T-helper 1 cell treated with Interleukin-12 subunit alpha and Interleukin-12 subunit beta and Interleukin-4 antibody, amounts not matched to agents 30 ng/mL and 1 ng/mL, for 36 hours (primary cell): ENCODE measurements around the gene GJB4. TPM values are rescaled to one million over a fixed set of nuclear protein-coding genes. Genes with fewer than 3 reads are reported as not detected.
"Not testable (repeated sequence)": the region's sequence is repeated elsewhere in the genome, so short reads cannot be mapped to it uniquely, and the experiment has no call there.

Experiments used
- intact Hi-C: fragments of 100-400 bp; cut with micrococcal nuclease; formaldehyde crosslinking; loops from one replicate; pipeline ENCODE4 v1.15.1; 2024
- total RNA-seq: library from RNA; stranded (reverse); gene quantifications from 2 replicates; pipeline ENCODE4 v1.2.3, GENCODE V29; 2022

GJB4 gene
- not detected in 2 replicates for total RNA-seq

DNA sequence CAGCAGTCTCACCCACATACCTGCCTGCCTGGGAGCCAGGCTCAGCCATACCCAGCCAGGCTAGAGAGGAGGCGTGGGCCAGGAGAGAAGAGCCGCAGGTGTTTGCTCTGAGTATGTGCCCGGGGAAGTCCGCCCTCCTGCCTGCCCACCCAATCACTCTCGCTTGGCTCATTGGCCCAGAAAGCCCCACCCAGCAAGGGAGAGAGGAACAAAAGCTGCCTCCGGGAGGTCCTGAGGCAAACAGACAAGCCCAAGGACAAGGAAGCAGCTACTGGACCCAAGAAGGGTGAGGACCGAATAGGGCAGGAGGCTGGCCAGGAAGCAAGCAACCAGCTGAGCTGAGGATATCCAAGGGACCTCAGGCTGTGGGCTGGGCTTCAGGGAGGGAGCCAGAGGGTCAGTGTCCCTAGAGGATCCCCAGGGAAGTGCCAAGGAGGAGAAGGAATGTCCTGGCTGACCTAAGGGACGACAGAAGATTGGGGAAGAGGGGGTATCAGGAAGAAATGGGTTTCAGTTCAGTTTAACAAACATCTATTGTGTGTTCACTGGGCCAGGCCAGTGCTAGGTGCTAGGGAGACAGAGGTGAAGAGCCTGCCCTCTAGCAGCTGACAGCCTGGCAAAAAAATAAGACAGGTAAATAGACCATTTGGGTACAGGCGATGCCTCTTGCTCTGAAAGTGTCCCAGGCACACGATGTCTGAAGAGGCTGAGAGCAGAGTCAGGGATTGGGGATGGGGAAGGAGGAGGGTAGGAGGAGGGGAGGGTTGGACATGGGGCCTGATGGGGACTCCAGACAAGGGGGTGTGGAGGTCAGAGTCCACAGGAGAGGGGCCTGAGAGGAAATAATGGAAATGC, at the start of gene GJB4:
TSS of gene GJB4 (plus strand) at position 238 of the 855 bp plus-strand sequence. CDS start 1,515 bp downstream, outside the sequence.
- intact Hi-C loops, result no loop called here

DNA sequence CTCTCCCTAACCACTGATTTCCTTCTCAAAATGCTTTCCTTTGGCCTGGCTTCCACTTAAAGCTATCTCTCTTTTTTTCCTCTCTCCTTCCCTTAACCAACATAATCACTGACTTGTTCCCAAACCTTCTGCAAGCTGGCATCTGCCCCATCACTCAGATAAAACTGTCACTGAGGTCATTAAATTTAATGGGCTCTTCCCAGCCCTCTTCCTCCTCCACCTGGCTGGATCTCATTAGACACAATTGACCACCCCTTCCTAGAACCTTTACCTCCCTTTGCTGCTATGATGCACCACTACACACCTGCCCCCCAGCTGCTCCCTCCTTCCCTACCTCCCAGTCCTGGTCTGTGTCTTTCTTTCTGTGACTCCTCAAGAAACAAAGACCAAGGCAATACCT, 48.7 kb upstream of the GJB4 start:
- intact Hi-C loops, result no loop called here

DNA sequence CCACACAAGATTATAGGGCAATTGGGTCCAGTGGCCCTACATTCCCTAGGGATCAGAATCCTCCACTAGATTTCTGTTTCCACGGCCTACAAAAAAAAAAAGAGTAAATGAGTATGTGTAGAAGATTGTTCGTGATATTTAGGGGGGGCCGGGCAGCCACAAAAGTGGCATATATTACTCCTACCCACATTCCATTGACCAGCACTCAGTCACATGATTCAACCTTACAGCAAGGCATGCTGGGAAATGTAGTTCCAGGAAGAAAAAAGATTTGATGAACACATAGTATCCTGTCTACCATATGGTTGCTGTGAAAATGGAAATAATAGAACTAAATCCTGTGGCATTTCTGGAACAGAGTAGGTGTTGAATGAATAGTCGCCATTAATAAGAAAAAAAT, 48.1 kb upstream of the GJB4 start:
- intact Hi-C loops, result no loop called here

DNA sequence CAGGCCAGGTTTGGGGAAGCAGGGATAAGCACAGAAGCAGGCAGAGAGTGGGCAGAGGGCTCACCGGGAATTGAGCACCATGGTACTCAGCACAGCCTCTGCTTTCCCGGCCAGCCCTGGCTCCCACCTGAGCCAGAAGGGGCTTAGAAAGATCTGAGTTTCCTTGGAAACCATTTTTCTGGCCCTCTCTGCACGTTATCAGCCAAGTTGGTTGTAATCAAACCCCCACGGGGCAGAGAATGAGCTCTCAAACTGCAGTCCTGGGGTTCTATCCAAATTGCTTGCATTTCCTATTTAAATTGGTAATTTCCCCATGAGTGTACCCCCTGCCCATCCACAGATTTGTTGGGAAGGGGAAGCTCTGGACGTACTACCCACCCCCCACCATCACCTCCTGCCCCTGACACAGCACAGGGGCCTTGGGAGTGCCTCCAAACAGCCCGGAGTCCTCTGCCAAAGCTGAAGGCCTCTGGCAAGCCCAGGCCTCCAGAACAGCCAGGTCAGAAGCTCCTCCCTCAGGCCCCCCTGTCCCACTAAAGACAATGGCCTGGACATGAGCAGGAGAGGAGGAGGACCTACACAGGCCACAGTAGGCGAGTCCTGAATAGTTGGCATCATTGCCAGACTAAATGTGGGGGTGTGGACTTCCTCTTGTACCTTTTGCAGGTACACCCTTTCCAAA, 47.4 kb upstream of the GJB4 start:
- intact Hi-C loops, result no loop called here

DNA sequence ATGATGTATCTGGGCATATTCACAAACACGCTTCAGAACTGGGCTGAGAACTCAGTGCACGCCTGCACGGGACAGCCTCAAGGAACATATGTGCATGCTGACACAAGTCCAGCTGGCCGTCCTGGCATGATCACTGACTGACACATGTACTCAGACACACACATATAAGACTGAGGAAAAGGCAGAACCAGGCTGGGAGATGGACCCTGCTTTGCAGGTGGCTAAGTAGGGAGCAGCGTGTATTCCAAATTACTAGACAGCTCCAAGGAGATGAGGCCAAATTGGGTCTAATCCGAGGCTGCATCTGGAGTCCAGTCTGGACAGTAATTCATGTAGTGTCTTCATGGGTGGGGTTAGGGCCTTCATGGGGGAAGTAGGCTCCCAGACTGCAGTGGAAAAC, 46.1 kb upstream of the GJB4 start:
- intact Hi-C loops, result no loop called here

DNA sequence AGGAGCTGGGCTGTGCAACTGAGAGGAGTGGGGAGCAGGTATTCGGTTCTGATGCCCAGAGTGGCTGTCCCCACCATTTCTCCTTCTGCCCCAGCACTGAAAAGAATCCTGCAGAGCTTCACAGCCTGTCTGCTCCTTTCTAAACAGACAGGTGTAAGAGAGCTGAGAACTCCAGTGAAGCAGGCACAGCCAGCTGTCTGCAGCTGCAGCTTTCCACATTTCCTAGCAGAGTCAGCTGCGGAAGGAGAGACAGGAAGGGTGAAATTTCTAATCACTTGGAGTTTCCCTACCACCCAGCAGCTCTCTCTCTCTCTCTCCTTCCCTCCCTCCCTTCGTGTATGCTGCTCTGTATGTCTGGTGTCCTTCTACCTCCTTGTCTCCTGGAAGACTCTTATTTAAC, 45.2 kb upstream of the GJB4 start:
- intact Hi-C loops, result no loop called here

DNA sequence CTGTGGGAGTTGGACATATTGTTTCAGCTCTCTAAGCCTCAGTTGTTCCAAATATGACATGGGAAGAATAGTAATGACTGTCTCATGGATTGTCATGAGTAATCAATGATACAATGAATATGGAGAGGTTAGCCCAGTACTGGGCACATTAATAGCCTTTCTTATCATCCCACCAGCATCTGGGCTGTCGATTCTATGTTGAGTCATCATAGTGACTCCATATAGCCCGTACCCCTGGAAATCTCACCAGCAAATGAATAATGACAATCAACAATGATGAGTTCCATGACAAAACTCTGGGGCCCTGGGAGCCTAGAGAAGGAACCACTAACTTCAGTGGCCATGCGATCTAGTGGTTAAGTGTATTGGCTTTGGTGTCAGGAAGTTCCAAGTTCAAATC, 44.4 kb upstream of the GJB4 start:
- intact Hi-C loops, result no loop called here

DNA sequence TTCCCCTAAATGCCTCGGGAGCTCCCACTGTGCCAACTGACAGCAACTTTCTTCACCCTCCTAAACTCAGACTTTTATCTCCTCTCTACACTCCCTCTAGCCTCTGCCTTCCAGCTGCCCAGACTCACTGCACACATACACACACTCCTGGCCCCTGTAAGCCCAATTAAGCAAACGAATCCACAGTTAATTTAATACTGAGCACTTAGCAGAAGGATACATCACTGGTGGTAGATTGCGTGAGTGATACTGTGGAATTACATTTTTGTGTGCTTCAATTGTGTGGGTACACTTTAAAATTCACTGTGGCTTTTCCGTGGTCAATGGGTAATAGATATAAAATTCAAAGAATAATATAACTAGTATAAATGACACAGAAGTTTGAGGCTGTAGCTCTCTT, 38.3 kb upstream of the GJB4 start:
- intact Hi-C loops, result no loop called here

DNA sequence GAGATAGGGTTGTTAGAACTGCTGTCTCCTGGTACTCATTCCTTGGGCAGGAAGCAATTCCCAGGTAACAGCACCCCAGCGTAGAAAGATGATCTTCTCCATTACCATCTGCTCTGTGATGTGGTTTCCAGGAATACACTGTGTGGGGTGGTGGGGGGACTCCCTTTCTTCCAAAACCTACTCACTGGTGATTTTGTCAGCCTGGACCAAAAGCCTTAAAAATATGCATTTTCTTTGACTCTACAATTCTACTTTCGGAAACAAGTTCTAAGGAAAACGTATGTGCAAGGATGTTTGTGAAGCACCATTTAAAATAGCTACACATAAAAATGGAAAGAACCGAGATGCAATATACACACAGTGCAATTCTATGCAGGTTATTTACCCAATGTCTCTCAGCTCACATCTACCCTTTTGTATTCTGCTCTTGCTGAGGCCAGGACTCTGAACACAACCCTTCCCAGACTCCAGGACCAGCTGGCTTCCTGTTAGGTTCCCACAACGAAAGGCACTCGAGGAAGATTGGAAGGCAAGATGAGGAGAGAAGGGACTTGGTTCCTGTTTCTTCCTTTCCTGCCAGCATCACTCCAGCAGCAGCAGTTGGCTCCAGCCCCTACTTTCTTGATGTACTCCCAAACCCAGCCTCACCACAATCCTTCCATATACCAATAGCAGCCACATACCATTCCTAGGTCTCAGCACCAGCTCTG, 37.7 kb upstream of the GJB4 start:
- intact Hi-C loops, result no loop called here

DNA sequence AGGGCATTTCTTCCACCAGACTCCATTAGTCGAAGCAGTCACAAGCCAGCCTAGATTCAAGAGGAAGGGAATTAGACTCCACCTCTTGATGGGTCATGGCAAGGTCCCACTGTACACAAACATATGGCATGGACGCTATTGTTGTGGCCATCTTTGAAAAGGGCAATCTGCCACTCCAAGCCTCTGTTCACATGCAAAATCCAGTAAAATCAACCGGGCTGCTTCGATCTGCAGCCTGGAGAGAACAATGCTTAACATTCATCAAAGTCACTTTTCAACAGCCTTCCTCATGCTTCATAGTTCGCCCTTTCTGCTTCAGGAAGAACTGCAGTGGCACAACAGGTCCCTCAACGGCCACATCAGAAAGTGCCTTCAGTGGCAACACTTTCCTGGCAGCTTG, 32.7 kb upstream of the GJB4 start:
- intact Hi-C loops, result no loop called here

DNA sequence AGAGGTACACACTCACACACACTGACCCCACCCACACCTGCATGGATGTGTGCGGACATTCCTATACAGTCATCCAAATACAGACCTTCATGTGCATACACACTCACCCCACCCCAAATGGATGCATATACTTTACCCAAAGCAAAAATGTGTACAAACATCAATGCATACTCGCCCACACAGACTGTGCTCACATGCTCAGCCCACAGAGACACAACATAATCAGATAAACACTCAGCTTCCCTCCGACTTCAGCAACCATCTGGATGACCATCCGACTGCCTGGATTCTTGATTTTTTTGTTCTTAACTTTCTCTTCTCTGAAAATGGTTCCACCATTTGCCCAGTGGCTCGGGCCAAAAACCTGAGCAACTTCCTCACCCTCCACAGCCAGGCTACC, 29.1 kb upstream of the GJB4 start:
- intact Hi-C loops, result no loop called here

DNA sequence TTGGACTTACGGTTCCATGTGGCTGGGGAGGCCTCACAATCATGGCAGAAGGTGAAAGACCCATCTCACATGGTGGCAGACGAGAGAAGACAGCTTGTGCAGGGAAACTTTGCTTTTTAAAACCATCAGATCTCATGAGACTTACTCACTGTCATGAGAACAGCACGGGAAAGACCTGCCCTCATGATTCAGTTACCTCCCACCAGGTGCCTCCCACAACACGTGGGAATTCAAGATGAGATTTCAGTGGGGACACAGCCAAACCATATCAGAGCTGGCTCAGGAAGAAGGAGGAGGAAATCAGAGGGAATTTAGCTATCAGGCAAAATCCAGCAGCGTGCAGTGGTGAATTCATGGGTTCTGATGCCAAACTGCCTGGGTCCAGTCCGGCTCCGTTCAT, 26.7 kb upstream of the GJB4 start:
- intact Hi-C loops, result not testable (repeated sequence)

DNA sequence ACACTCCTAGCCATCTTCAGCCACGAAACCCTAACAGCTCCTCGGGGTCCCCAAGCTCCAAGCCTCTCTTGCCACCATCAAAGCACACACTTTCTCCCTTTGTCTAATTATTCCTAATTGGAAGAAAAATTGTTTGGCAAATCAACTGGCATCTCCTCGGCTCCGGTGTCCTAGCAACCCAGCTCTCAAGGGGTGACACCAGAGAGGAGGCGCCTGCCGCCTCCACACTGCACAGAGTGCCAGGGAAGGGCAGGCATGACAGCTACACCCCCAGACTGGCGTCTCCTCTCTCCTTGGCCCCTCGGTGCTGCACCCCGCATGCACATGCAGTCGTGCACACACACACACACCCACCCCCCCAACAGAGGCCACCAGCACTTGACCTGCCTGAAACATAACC, 22.8 kb upstream of the GJB4 start:
- intact Hi-C loops, result no loop called here

DNA sequence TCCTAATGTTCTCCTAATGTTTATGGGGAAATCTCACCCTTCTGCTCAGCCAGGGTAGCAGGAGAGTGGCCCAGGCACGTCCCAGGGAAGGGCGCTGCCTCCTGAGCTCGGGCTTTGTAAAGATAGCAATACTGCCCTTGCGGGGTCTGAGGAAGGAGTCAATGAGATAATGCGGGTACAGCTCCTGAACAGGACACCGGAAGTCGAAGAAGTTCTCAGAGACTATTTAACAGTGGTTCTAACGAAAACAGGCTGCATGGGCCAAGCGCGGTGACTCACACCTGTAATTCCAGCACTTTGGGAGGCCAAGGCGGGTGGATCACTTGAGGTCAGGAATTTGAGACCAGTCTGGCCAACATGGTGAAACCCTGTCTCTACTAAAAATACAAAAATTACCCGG, 22.3 kb upstream of the GJB4 start:
- intact Hi-C loops, result not testable (repeated sequence)

DNA sequence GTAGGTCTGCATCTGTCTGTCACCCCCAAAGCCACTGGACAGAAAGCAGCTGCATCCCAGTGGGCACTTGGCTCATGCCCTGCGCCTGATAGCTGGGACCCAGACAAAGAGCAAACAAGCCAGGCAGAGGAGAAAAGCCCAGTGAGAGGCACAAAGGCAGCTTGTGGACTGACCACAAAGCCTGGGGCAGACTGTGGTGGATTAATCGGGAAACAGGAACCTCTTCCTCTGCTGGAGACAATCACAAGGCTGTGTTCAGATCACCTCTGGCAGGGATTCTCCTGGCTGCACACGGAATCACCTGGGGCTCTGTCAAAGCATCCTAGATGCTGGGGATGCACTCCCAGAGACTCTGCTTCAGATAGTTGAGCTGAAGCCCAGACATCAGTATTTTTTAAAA, 19.9 kb upstream of the GJB4 start:
- intact Hi-C loops, result loop anchor here (5.0 kb wide), 1 partner anchor 57 kb away; no protein-coding TSS in a partner anchor

DNA sequence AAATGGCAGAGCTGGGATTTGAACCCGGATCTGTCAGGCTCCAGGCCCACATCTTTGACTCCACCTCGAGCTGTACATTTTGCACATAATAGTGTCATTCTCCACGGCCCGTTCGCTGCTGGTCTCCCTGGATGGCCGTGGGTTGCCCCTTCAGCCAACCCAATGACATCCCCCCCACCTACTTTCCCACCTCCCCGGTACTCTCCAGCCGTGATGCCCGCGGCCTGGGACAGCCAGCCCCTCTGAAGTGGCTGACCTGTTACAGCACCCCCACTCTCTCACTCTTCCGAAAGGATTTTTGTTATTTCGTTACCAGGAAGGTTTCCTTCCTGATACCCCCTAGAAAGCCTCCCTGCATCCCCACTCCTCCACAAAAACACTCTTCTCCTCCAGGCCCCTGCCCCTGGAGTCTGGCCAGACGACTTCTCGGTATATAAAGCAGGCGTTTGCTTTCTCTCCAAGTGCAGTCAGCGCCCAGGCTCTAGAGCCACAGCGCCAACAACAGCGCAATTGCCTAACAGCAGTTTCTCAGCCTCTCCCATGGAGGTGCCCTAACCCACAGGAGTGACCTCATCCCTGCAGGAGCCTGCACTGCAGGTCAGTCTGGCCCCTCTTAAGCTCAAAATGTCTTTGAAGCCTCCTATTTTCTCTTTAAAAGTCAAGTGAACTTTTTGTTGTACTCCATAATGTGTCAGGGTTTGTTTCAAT, 19.2 kb upstream of the GJB4 start:
- intact Hi-C loops, result loop anchor here (5.0 kb wide), 1 partner anchor 58 kb away; no protein-coding TSS in a partner anchor

DNA sequence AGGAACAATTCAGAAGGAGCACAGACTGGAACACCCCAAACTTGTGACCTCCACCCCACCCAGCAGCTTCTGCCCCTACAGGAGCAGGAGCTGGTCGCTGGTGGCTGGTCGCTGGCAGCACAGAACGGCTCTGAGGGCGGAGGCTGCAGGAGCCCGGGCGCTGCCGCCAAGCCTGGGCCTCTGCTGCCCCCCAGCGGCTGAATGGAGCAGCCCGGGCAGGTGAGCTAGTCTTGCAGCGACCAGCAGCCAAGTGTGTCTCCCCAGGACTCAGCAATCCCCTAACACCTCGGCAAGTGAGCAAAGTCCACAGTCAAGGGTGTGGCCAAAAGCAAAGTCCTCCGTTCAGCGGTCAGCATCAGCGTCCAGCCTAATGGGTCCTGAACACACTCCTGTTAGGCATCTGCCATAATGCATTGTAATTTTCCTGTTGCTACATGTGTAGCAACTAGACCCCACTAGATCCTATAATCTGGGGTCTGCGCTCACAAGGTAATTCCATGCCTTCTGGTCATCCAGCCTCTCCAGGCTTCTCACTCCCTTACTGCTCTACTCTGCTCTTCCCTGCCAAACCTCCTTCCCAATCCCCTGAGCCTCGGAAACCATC, 16.8 kb upstream of the GJB4 start:
- intact Hi-C loops, result loop anchor here (1.0 to 5.0 kb wide), 3 partner anchors 60 to 1109 kb away; no protein-coding TSS in a partner anchor

DNA sequence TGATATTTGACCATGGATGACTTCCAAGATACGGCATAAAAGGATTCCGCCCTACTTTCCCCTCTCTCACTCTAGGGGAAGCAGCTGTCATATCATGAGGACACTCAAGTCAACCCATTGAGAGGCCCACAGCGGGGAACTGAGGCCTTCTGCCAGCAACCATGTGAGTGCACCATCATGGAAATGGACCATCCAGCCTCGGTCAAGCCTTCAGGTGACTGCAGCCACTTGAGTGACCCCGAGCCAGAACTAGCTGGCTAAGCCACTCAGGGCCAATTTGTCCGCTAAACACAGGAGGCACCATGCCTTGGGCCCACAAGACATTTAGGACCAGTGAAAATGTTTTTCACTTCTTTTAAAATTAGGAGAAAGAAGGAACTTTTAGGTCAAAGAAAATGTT, 15.8 kb upstream of the GJB4 start:
- intact Hi-C loops, result loop anchor here (5.0 kb wide), 1 partner anchor 61 kb away; no protein-coding TSS in a partner anchor

DNA sequence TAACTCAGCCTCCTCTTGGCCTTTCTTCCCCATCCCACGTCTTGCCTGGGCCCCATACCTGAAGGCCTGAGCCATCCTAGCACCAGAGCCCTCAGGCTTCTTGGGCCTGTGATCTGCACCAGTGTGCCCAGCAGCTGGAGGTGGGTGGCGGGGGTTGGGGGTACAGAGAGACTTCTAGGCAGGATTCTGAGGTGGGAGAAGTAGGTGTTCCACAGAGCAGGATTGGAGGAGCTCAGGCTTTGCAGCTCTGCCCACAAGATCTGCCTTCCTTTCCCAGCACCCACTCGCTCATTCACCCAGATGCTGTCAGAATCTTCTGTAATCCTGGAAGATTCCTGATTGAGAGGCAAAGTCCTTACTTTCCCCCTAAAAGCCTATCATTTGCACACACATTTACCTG, 14.7 kb upstream of the GJB4 start:
- intact Hi-C loops, result loop anchor here (5.0 kb wide), 1 partner anchor 63 kb away; no protein-coding TSS in a partner anchor

DNA sequence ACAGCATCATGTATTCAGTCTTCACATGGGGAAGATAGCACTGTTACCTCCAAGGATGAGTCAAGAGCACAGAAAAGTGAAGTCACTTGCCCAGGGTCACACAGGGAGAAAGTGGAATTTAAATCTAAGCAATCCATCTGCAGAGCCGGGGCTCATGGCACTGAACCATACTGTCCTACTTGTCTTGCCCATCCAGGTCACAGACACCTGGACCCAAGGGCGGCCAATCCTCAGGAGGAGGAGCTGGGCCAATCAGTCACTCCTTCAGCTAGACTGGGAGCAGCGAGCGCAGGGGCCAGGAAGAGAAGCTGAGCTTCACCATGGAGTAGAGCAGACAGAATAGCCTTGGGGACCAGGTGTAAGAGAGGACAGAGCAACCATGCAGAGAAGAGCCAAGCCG, 13.9 kb upstream of the GJB4 start:
- intact Hi-C loops, result no loop called here

DNA sequence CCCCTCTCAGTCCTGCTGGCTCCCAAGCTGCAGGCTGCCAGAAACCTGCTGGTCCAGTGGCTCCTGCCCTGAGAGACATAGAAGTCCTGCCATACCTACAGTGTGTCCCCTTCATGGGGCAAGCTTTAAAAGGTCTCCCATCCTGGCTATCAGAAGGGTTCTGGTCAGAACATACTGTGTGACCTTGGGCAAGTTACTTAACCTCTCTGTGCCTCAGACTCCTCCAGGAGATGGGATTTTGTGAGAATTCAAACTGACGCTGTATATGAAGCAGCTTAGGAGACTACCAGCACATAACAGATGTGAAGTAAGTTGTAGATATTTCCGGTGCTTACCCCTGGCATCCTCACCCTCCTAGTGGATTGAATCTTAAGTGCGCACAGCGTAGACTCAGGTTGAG, 13.4 kb upstream of the GJB4 start:
- intact Hi-C loops, result no loop called here
